HG02763 (cell line): ENCODE results near the gene ORAI2.
"Not testable (repeated sequence)": the region's sequence is repeated elsewhere in the genome, so short reads cannot be mapped to it uniquely, and the experiment has no call there.

Experiments used
- ATAC-seq: cut with Tn5 transposase; IDR thresholded peaks from one replicate; pipeline ENCODE4 v1.9.1; 2021; ENCODE audit warnings: mild to moderate bottlenecking, moderate library complexity; ENCODE audit not compliant: unreplicated experiment

Gene ORAI2

GRCh38 chr7:102494473-102495149, 61.2 kb downstream of the ORAI2 start:
- peak; percentile 69 for ATAC-seq

GRCh38 chr7:102496861-102497260, 63.5 kb downstream of the ORAI2 start:
- ATAC-seq, result not testable (repeated sequence)

GRCh38 chr7:102497308-102497707, 63.9 kb downstream of the ORAI2 start:
- ATAC-seq, result not testable (repeated sequence)

GRCh38 chr7:102498321-102498720, 64.9 kb downstream of the ORAI2 start:
- ATAC-seq, result not testable (repeated sequence)

GRCh38 chr7:102503141-102503540, 69.8 kb downstream of the ORAI2 start:
- ATAC-seq, result not testable (repeated sequence)

- not testable (repeated sequence) for ATAC-seq
These were observed 72.2 kb downstream of the ORAI2 start for GRCh38 chr7:102505298-102506185.
